ENCODE results near the gene RAPGEF1.

DNA sequence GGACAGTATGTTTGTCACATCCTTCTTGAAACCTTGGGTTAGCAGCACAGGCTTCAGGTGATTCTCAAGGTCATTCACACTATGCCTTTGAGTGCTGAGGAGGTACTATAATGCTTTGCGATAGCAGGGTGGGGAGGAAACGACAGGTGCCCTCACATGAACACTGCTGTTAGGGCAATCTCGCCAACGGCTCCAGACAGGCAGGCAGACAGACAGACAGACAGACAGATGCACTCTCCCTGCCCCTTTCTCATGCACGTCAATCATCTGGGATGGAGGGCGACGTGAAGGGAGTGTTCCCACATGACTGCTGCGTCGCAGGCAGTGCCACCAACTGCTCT is 82.9 kb downstream of the RAPGEF1 start:
- TF ChIP-seq, protein P1, sequence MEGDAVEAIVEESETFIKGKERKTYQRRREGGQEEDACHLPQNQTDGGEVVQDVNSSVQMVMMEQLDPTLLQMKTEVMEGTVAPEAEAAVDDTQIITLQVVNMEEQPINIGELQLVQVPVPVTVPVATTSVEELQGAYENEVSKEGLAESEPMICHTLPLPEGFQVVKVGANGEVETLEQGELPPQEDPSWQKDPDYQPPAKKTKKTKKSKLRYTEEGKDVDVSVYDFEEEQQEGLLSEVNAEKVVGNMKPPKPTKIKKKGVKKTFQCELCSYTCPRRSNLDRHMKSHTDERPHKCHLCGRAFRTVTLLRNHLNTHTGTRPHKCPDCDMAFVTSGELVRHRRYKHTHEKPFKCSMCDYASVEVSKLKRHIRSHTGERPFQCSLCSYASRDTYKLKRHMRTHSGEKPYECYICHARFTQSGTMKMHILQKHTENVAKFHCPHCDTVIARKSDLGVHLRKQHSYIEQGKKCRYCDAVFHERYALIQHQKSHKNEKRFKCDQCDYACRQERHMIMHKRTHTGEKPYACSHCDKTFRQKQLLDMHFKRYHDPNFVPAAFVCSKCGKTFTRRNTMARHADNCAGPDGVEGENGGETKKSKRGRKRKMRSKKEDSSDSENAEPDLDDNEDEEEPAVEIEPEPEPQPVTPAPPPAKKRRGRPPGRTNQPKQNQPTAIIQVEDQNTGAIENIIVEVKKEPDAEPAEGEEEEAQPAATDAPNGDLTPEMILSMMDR (IDR thresholded peaks at IDR 0.05; ENCODE audit: poor library complexity, severe bottlenecking) = no peak
- TF ChIP-seq TAF1 (IDR thresholded peaks at IDR 0.05; ENCODE audit: low read depth) (no peak), POLR2AphosphoS5 (IDR thresholded peaks at IDR 0.05) (no peak), EP300 (conservative IDR thresholded peaks at IDR 0.05; ENCODE audit: poor library complexity, severe bottlenecking) (no peak), EZH2 (IDR thresholded peaks at IDR 0.05; ENCODE audit: borderline replicate concordance, insufficient read depth, low read length, poor library complexity, severe bottlenecking) (no peak), SMC3 (conservative IDR thresholded peaks at IDR 0.05; ENCODE audit: poor library complexity) (no peak), RAD21 (conservative IDR thresholded peaks at IDR 0.05) (no peak)
- TF ChIP-seq, protein P2, sequence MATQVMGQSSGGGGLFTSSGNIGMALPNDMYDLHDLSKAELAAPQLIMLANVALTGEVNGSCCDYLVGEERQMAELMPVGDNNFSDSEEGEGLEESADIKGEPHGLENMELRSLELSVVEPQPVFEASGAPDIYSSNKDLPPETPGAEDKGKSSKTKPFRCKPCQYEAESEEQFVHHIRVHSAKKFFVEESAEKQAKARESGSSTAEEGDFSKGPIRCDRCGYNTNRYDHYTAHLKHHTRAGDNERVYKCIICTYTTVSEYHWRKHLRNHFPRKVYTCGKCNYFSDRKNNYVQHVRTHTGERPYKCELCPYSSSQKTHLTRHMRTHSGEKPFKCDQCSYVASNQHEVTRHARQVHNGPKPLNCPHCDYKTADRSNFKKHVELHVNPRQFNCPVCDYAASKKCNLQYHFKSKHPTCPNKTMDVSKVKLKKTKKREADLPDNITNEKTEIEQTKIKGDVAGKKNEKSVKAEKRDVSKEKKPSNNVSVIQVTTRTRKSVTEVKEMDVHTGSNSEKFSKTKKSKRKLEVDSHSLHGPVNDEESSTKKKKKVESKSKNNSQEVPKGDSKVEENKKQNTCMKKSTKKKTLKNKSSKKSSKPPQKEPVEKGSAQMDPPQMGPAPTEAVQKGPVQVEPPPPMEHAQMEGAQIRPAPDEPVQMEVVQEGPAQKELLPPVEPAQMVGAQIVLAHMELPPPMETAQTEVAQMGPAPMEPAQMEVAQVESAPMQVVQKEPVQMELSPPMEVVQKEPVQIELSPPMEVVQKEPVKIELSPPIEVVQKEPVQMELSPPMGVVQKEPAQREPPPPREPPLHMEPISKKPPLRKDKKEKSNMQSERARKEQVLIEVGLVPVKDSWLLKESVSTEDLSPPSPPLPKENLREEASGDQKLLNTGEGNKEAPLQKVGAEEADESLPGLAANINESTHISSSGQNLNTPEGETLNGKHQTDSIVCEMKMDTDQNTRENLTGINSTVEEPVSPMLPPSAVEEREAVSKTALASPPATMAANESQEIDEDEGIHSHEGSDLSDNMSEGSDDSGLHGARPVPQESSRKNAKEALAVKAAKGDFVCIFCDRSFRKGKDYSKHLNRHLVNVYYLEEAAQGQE (IDR thresholded peaks at IDR 0.05; ENCODE audit: borderline replicate concordance) = no peak
